Naive thymus-derived CD4-positive, alpha-beta T cell (primary cell): Measurements from ENCODE around the gene FRMD8. TPM values are rescaled to one million over a fixed set of nuclear protein-coding genes. Genes with fewer than 3 reads are reported as not detected.
A peak's percentile ranks its signal among the peaks of the same experiment; 100 is the strongest.

Experiments used
- ATAC-seq: fragments of 150-1000 bp; cut with Tn5 transposase; 2 replicates; pipeline ENCODE4 v1.10.0; 2021; ENCODE audit warnings: mild to moderate bottlenecking, moderate library complexity
- CTCF ChIA-PET: fragments of 350-600 bp; sonication (Branson Sonifier 250); formaldehyde crosslinking; loops from one replicate; lab custom pipeline; 2021; ENCODE audit warnings: antibody characterized with exemption; lab: Charles Lee
- POLR2A ChIA-PET: fragments of 350-600 bp; sonication (Branson Sonifier 250); formaldehyde crosslinking; loops from one replicate; lab custom pipeline; 2021; ENCODE audit warnings: antibody characterized with exemption, inconsistent platforms; lab: Charles Lee
- DNase-seq, 9 donors: peaks; one replicate each; pipeline versions ENCODE4 v3.0.0 to v3.0.0-alpha.2; 2020 to 2022; ENCODE audit warnings: mixed read lengths in 1 of 9
- H3K27ac ChIP-seq: one replicate; pipeline ENCODE4 v1.7.0; 2013; ENCODE audit warnings: mild to moderate bottlenecking, low read depth, low read length, moderate library complexity
- H3K27me3 ChIP-seq, 2 donors: one replicate each; pipeline ENCODE4 v1.7.0; 2013; ENCODE audit warnings: low read length in 2 of 2, mild to moderate bottlenecking in 2 of 2, moderate library complexity in 2 of 2; ENCODE audit not compliant: control insufficient read depth in 2 of 2, insufficient read depth in 2 of 2
- H3K36me3 ChIP-seq, 3 experiments: 1 replicate in 2 of 3; 2 replicates in 1 of 3; pipeline ENCODE4 v1.7.0; 2013; ENCODE audit warnings: low read length in 3 of 3, mild to moderate bottlenecking in 3 of 3, moderate library complexity in 1 of 3; ENCODE audit not compliant: insufficient read depth in 3 of 3, control insufficient read depth in 2 of 3
- H3K4me1 ChIP-seq, 2 donors: one replicate each; pipeline ENCODE4 v1.7.0; 2013; ENCODE audit warnings: low read length in 2 of 2, mild to moderate bottlenecking in 2 of 2, moderate library complexity in 1 of 2; ENCODE audit not compliant: control insufficient read depth in 2 of 2, insufficient read depth in 2 of 2
- H3K4me3 ChIP-seq: 2 replicates; pipeline ENCODE4 v1.7.0; 2013; ENCODE audit warnings: mild to moderate bottlenecking, low read length
- H3K9me3 ChIP-seq, 3 experiments: 1 replicate in 2 of 3; 2 replicates in 1 of 3; pipeline ENCODE4 v1.7.0; 2013; ENCODE audit warnings: low read length in 3 of 3; ENCODE audit not compliant: control insufficient read depth in 2 of 3
- H3K27ac Mint-ChIP-seq, 9 donors: one replicate each; pipeline ENCODE4 v1.8.0; 2020 to 2022; ENCODE audit warnings: mixed read lengths in 9 of 9, mild to moderate bottlenecking in 8 of 9, moderate library complexity in 5 of 9, inconsistent platforms in 2 of 9
- H3K27me3 Mint-ChIP-seq, 5 donors: one replicate each; pipeline ENCODE4 v1.8.0; 2021 to 2022; ENCODE audit warnings: mixed read lengths in 5 of 5, mild to moderate bottlenecking in 1 of 5
- H3K36me3 Mint-ChIP-seq, 5 donors: one replicate each; pipeline ENCODE4 v1.8.0; 2020 to 2022; ENCODE audit warnings: mixed read lengths in 5 of 5, mild to moderate bottlenecking in 3 of 5, inconsistent platforms in 1 of 5
- H3K4me1 Mint-ChIP-seq, 7 donors: one replicate each; pipeline ENCODE4 v1.8.0; 2020 to 2022; ENCODE audit warnings: mixed read lengths in 7 of 7, mild to moderate bottlenecking in 3 of 7, inconsistent platforms in 1 of 7
- H3K4me3 Mint-ChIP-seq, 10 donors: one replicate each; pipeline ENCODE4 v1.8.0; 2020 to 2022; ENCODE audit warnings: mild to moderate bottlenecking in 10 of 10, mixed read lengths in 10 of 10, moderate library complexity in 6 of 10, inconsistent platforms in 2 of 10
- H3K9me3 Mint-ChIP-seq, 11 donors: one replicate each; pipeline ENCODE4 v1.8.0; 2020 to 2022; ENCODE audit warnings: mixed read lengths in 11 of 11, mild to moderate bottlenecking in 4 of 11, inconsistent platforms in 1 of 11, moderate library complexity in 1 of 11
- intact Hi-C, 2 donors: fragments of 100-400 bp; cut with micrococcal nuclease; formaldehyde crosslinking; loops; one replicate each; pipeline ENCODE4 v1.15.1; 2023
- polyA plus RNA-seq, 2 donors: library from polyadenylated mRNA; unstranded; fragments of 300-500 nt; fragmentation: Illumina TruSeq; gene quantifications; one replicate each; pipeline ENCODE4 v1.2.3, GENCODE V29; 2021
- total RNA-seq, 6 experiments: library from RNA in 5 of 6; stranded (reverse) in 5 of 6; gene quantifications; 1 replicate in 5 of 6; 2 replicates in 1 of 6; pipeline ENCODE4 v1.2.3 and lab custom pipeline; 2021 to 2026

FRMD8 gene
- total and polyA plus RNA-seq, 7 experiments from 2014 or later, result 28.9 to 66.8 (median 44.7) TPM

GRCh38 chr11:65425971-65426838 is 39.8 kb downstream of the FRMD8 start:
- H3K4me3 ChIP-seq, result peak overlapping the region; percentile 74
- Mint-ChIP-seq H3K4me3 (peak overlapping the region; percentile 92 to 100 (median 97)), H3K27me3 (peaks cover 0 to 32% (median 0%) of the 10 kb centered on the region in 5 donors), H3K27ac (peak overlapping the region; percentile 97 to 100 (median 99)), H3K36me3 (peaks cover 5 to 64% (median 24%) of the 10 kb centered on the region in 5 donors), H3K4me1 (peaks cover 44 to 80% (median 51%) of the 10 kb centered on the region in 7 donors), H3K9me3 (peaks cover 0 to 17% (median 0%) of the 10 kb centered on the region in 11 donors)
- ChIA-PET CTCF (interaction anchor here (1.4 to 4.7 kb wide), 5 partner anchors 10 to 82 kb away, joined by 4 to 42 read pairs (median 7); partner anchors contain the start of gene MALAT1), POLR2A (interaction anchor here (0.9 to 21.7 kb wide), 12 partner anchors 9 to 188 kb away, joined by 3 to 2591 read pairs (median 40); partner anchors contain the start of genes FAM89B, FRMD8, MALAT1 and MAP3K11)
- H3K27ac ChIP-seq, result peak overlapping the region; percentile 98
- H3K27me3 ChIP-seq, result no peaks in the 10 kb centered on the region
- peaks cover 0 to 8% (median 0%) of the 10 kb centered on the region in 3 experiments for H3K36me3 ChIP-seq
- peak in 8 of 9 donors; percentile 30 to 86 (median 78) for DNase-seq
- no peaks in the 10 kb centered on the region for H3K9me3 ChIP-seq
- intact Hi-C loops, result loop anchor here (1.0 to 10.0 kb wide), 6 partner anchors 9 to 651 kb away; partner anchors contain the start of genes MALAT1 (in 1 of the 2), SF1 (in 1 of the 2) and SLC25A45 (in 1 of the 2)
- peaks cover 47 to 48% of the 10 kb centered on the region in 2 donors for H3K4me1 ChIP-seq
- peak; percentile 39 for ATAC-seq

- peaks cover 53 to 57% of the 10 kb centered on the region in 2 donors for H3K4me1 ChIP-seq
- ATAC-seq (no peak), DNase-seq (peak in 7 of 9 donors; percentile 10 to 40 (median 35))
- Mint-ChIP-seq H3K36me3 (peaks cover 5 to 66% (median 24%) of the 10 kb centered on the region in 5 donors), H3K27me3 (peaks cover 0 to 32% (median 0%) of the 10 kb centered on the region in 5 donors), H3K27ac (peak overlapping the region; percentile 97 to 100 (median 99)), H3K9me3 (peaks cover 0 to 17% (median 0%) of the 10 kb centered on the region in 11 donors), H3K4me3 (peak overlapping the region; percentile 92 to 100 (median 97)), H3K4me1 (peaks cover 51 to 84% (median 59%) of the 10 kb centered on the region in 7 donors)
- intact Hi-C loops, result loop anchor here (1.0 to 10.0 kb wide), 4 partner anchors 8 to 652 kb away; partner anchors contain the start of genes MALAT1 (in 1 of the 2) and SF1 (in 1 of the 2)
- H3K4me3 ChIP-seq, result peak overlapping the region; percentile 74
- H3K9me3 ChIP-seq, result no peaks in the 10 kb centered on the region
- peak overlapping the region; percentile 98 for H3K27ac ChIP-seq
- CTCF ChIA-PET, result interaction anchor here (4.7 kb wide), 1 partner anchor 71 kb away, joined by 42 read pairs; the partner anchor contains the start of gene MALAT1
- peaks cover 0 to 8% (median 0%) of the 10 kb centered on the region in 3 experiments for H3K36me3 ChIP-seq
- H3K27me3 ChIP-seq, result no peaks in the 10 kb centered on the region
- POLR2A ChIA-PET, result interaction anchor here (0.7 to 21.7 kb wide), 8 partner anchors 10 to 98 kb away, joined by 3 to 2591 read pairs (median 116); partner anchors contain the start of genes FRMD8, MALAT1, SCYL1 and SLC25A45
These were observed 40.6 kb downstream of the FRMD8 start for GRCh38 chr11:65426839-65427690.

- Histone ChIP-seq H3K27me3 (no peaks in the 10 kb centered on the region), H3K4me1 (peaks cover 62 to 63% of the 10 kb centered on the region in 2 donors), H3K4me3 (peak overlapping the region; percentile 74), H3K27ac (peak overlapping the region; percentile 98), H3K9me3 (no peaks in the 10 kb centered on the region), H3K36me3 (peaks cover 0 to 6% (median 0%) of the 10 kb centered on the region in 3 experiments)
- DNase-seq, result peak in 6 of 9 donors; percentile 4 to 39 (median 29)
- Mint-ChIP-seq H3K27me3 (peaks cover 0 to 26% (median 0%) of the 10 kb centered on the region in 5 donors), H3K36me3 (peaks cover 5 to 63% (median 24%) of the 10 kb centered on the region in 5 donors), H3K9me3 (peaks cover 0 to 12% (median 0%) of the 10 kb centered on the region in 11 donors), H3K4me1 (peaks cover 57 to 86% (median 68%) of the 10 kb centered on the region in 7 donors), H3K4me3 (peak overlapping the region; percentile 92 to 100 (median 97)), H3K27ac (peak overlapping the region; percentile 97 to 100 (median 99))
- ChIA-PET CTCF (interaction anchor here (1.2 kb wide), 1 partner anchor 11 kb away, joined by 3 read pairs; no protein-coding TSS in a partner anchor), POLR2A (interaction anchor here (0.6 to 21.7 kb wide), 7 partner anchors 10 to 71 kb away, joined by 3 to 2591 read pairs (median 63); partner anchors contain the start of genes FRMD8, MALAT1 and SLC25A45)
- intact Hi-C loops, result loop anchor here (1.0 to 10.0 kb wide), 2 partner anchors 9 to 653 kb away; partner anchors contain the start of gene SF1 (in 1 of the 2)
- no peak for ATAC-seq
These were observed 41.5 kb downstream of the FRMD8 start for GRCh38 chr11:65427691-65428577.

- no peaks in the 10 kb centered on the region for H3K27me3 ChIP-seq
- peak overlapping the region; percentile 92 to 100 (median 97) for H3K4me3 Mint-ChIP-seq
- H3K27ac ChIP-seq, result peak overlapping the region; percentile 98
- H3K9me3 Mint-ChIP-seq, result peaks cover 0 to 11% (median 0%) of the 10 kb centered on the region in 11 donors
- ChIA-PET POLR2A (interaction anchor here (0.6 to 21.7 kb wide), 5 partner anchors 11 to 71 kb away, joined by 4 to 2591 read pairs (median 278); partner anchors contain the start of genes FRMD8, MALAT1 and SLC25A45), CTCF (interaction anchor here (0.6 to 1.2 kb wide), 4 partner anchors 12 to 981 kb away, joined by 3 to 4 read pairs (median 3); no protein-coding TSS in a partner anchor)
- H3K27me3 Mint-ChIP-seq, result peaks cover 0 to 19% (median 0%) of the 10 kb centered on the region in 5 donors
- H3K9me3 ChIP-seq, result no peaks in the 10 kb centered on the region
- DNase-seq, result peak in 2 of 9 donors; percentile 21 to 35
- peaks cover 5 to 59% (median 23%) of the 10 kb centered on the region in 5 donors for H3K36me3 Mint-ChIP-seq
- intact Hi-C loops, result loop anchor here in 1 of 2 donors (10.0 kb wide), 1 partner anchor 654 kb away; the partner anchor contains the start of gene SF1
- H3K4me1 Mint-ChIP-seq, result peaks cover 57 to 85% (median 72%) of the 10 kb centered on the region in 7 donors
- no peak for ATAC-seq
- H3K4me3 ChIP-seq, result peak overlapping the region; percentile 74
- H3K4me1 ChIP-seq, result peaks cover 63 to 67% of the 10 kb centered on the region in 2 donors
- H3K27ac Mint-ChIP-seq, result peak overlapping the region; percentile 97 to 100 (median 99)
- peaks cover 0 to 1% (median 0%) of the 10 kb centered on the region in 3 experiments for H3K36me3 ChIP-seq
These were observed 42.2 kb downstream of the FRMD8 start for GRCh38 chr11:65428578-65429067.
